HepG2 (cell line): ENCODE data around the gene NDUFS7. TPM values are rescaled to one million over a fixed set of nuclear protein-coding genes. Genes with fewer than 3 reads are reported as not detected.
A peak's percentile ranks its signal among the peaks of the same experiment; 100 is the strongest.

Experiments
- CHD4 ChIP-seq: fragments of 200-600 bp; sonication (generic); IDR thresholded peaks from 2 replicates; pipeline ENCODE4 v1.7.0; 2017; ENCODE audit warnings: mild to moderate bottlenecking, low read length, borderline replicate concordance
- CSRNP1 ChIP-seq: sonication (generic); formaldehyde crosslinking; IDR thresholded peaks from 2 replicates; pipeline ENCODE4 v1.8.1; 2023; ENCODE audit warnings: mild to moderate bottlenecking, missing genetic modification reagents
- GFI1 ChIP-seq: sonication (generic); formaldehyde crosslinking; IDR thresholded peaks from 2 replicates; pipeline ENCODE4 v1.5.0; 2020; ENCODE audit warnings: missing genetic modification reagents, mild to moderate bottlenecking, borderline replicate concordance
- IRF2 ChIP-seq: IDR thresholded peaks from 2 replicates; pipeline ENCODE4 v1.6.1; 2018; ENCODE audit warnings: missing genetic modification reagents, missing compliant biosample characterization
- MXD1 ChIP-seq: sonication (generic); formaldehyde crosslinking; IDR thresholded peaks from 2 replicates; pipeline ENCODE4 v1.4.0; 2020; ENCODE audit warnings: mild to moderate bottlenecking, missing genetic modification reagents
- RXRB ChIP-seq: IDR thresholded peaks from 2 replicates; pipeline ENCODE4 v1.6.1; 2016; ENCODE audit warnings: borderline replicate concordance, missing genetic modification reagents, missing compliant biosample characterization
- TCF12 ChIP-seq, 2 experiments: fragments of 450-650 bp in 1 of 2; sonication (generic) in 1 of 2; formaldehyde crosslinking in 1 of 2; IDR thresholded peaks; 2 replicates each; pipeline versions ENCODE4 v1.6.1 to v1.8.0; 2017 to 2022; ENCODE audit warnings: antibody characterized with exemption in 1 of 2, mild to moderate bottlenecking in 1 of 2, missing genetic modification reagents in 1 of 2, moderate library complexity in 1 of 2
- TFDP1 ChIP-seq: IDR thresholded peaks from 2 replicates; pipeline ENCODE4 v1.6.1; 2016; ENCODE audit warnings: missing compliant biosample characterization, missing genetic modification reagents, borderline replicate concordance
- polyA plus RNA-seq, 8 experiments: library from polyadenylated mRNA; depleted of rRNA in 3 of 8; stranded (reverse) in 7 of 8; unstranded in 1 of 8; fragments of >200 nt; fragmentation: Illumina TruSeq in 4 of 8; extraction: Trizol in 4 of 8; gene quantifications; 2 replicates each; pipeline versions ENCODE4 v1.2.1 to v1.2.3, GENCODE V29; 2011 to 2016; ENCODE audit warnings: low read depth in 4 of 8, missing spikeins in 1 of 8, mixed read lengths in 1 of 8; ENCODE audit not compliant: insufficient read depth in 1 of 8
- total RNA-seq, 5 experiments: library from RNA; depleted of rRNA; stranded (reverse); fragments of >200 nt; fragmentation: Illumina TruSeq; extraction: Trizol; gene quantifications; 2 replicates each; pipeline ENCODE4 v1.2.3, GENCODE V29; 2016; ENCODE audit warnings: low read depth in 1 of 5
- TF ChIP-seq, protein P1 (sequence below): sonication (generic); formaldehyde crosslinking; IDR thresholded peaks from 2 replicates; pipeline ENCODE4 v1.5.0; 2020; ENCODE audit warnings: mild to moderate bottlenecking, missing genetic modification reagents, borderline replicate concordance

NDUFS7 gene
- total and polyA plus RNA-seq, 2 of the 13 experiments (the other 11 are each of a cell fraction or from before 2014, with no cell fraction given), result 34.3 to 66.9 TPM

- TF ChIP-seq GFI1 (CRISPR knock-in tag) (peak; percentile 34; the same call in 1 of the 2 replicates), RXRB (peak; percentile 70), IRF2 (CRISPR knock-in tag) (0 out of 2 replicates have a peak, but pooled peaks have one; percentile 22), CHD4 (no peak), TCF12 (IDR thresholded peaks at IDR 0.05) (no peak), TCF12 (CRISPR knock-in tag; IDR thresholded peaks at IDR 0.05) (0 out of 2 replicates have a peak, but pooled peaks have one; percentile 22), CSRNP1 (CRISPR knock-in tag) (0 out of 2 replicates have a peak, but pooled peaks have one; percentile 23), TFDP1 (CRISPR knock-in tag) (peak; percentile 47; the same call in 1 of the 2 replicates), MXD1 (peak; percentile 72)
- TF ChIP-seq, protein P1, sequence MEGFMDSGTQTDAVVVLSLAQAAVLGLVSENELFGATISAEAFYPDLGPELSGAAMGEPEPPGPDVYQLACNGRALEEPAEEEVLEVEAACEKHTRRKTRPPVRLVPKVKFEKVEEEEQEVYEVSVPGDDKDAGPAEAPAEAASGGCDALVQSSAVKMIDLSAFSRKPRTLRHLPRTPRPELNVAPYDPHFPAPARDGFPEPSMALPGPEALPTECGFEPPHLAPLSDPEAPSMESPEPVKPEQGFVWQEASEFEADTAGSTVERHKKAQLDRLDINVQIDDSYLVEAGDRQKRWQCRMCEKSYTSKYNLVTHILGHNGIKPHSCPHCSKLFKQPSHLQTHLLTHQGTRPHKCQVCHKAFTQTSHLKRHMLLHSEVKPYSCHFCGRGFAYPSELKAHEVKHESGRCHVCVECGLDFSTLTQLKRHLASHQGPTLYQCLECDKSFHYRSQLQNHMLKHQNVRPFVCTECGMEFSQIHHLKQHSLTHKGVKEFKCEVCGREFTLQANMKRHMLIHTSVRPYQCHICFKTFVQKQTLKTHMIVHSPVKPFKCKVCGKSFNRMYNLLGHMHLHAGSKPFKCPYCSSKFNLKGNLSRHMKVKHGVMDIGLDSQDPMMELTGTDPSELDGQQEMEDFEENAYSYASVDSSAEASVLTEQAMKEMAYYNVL (CRISPR knock-in tag), result peak; percentile 57; the same call in 1 of the 2 replicates
Measured at GRCh38 chr19:1424192-1424955, 40.7 kb downstream of the NDUFS7 start (continued).
